IMR-90 (cell line): ENCODE results near the gene FUBP3. TPM values are rescaled to one million over a fixed set of nuclear protein-coding genes. Genes with fewer than 3 reads are reported as not detected.

Experiments
- ATAC-seq: fragments of 200-7000 bp; cut with Tn5 transposase; 2 replicates; pipeline ENCODE4 v1.9.1; 2020; ENCODE audit warnings: low read depth, mild to moderate bottlenecking, moderate library complexity
- BruUV-seq: library from RNA; stranded (reverse); fragments of 400-500 nt; replicated peaks from 2 replicates; lab custom pipeline; 2021; lab: Mats Ljungman, UMichigan
- CTCF ChIA-PET: fragments of 300-600 bp; formaldehyde crosslinking; extraction: SDS; loops from one replicate; lab custom pipeline; 2021; ENCODE audit warnings: antibody characterized with exemption; lab: Yijun Ruan, JAX
- POLR2A ChIA-PET: fragments of 300-600 bp; sonication (Branson Sonifier 250); formaldehyde crosslinking; loops from one replicate; lab custom pipeline; 2022; ENCODE audit warnings: antibody characterized with exemption; ENCODE audit not compliant: unreplicated experiment; lab: Charles Lee
- DNase-seq: peaks from one replicate; pipeline ENCODE4 v3.0.0; 2013
- H2AFZ ChIP-seq: replicated peaks from 2 replicates; pipeline ENCODE3; 2013; ENCODE audit warnings: low read length, mild to moderate bottlenecking; ENCODE audit not compliant: poor library complexity
- H2AK5ac ChIP-seq: 2 replicates; pipeline ENCODE4 v1.6.1; 2013; ENCODE audit warnings: low read depth, low read length, inconsistent platforms
- H2AK9ac ChIP-seq: replicated peaks from 2 replicates; pipeline ENCODE3; 2013; ENCODE audit warnings: mild to moderate bottlenecking, low read depth, low read length, moderate library complexity; ENCODE audit not compliant: poor library complexity
- H2BK120ac ChIP-seq: 2 replicates; pipeline ENCODE4 v1.6.1; 2013; ENCODE audit warnings: low read depth, low read length, inconsistent platforms
- H2BK15ac ChIP-seq: 3 replicates; pipeline ENCODE4 v1.6.1; 2013; ENCODE audit warnings: low read depth, low read length, inconsistent platforms
- H2BK20ac ChIP-seq: 2 replicates; pipeline ENCODE4 v1.6.1; 2013; ENCODE audit warnings: low read depth, mild to moderate bottlenecking, inconsistent platforms, low read length, moderate library complexity
- H2BK5ac ChIP-seq: 2 replicates; pipeline ENCODE4 v1.6.1; 2013; ENCODE audit warnings: mild to moderate bottlenecking, low read depth, low read length, inconsistent platforms; ENCODE audit not compliant: poor library complexity, severe bottlenecking
- H3K14ac ChIP-seq: replicated peaks from 2 replicates; pipeline ENCODE4 v1.6.1; 2013; ENCODE audit warnings: low read depth, low read length, inconsistent platforms
- H3K18ac ChIP-seq: 2 replicates; pipeline ENCODE4 v1.6.1; 2013; ENCODE audit warnings: low read depth, low read length, control low read depth
- H3K23ac ChIP-seq: 2 replicates; pipeline ENCODE4 v1.6.1; 2013; ENCODE audit warnings: low read depth, low read length, inconsistent platforms
- H3K27ac ChIP-seq: 2 replicates; pipeline ENCODE4 v1.5.1; 2013; ENCODE audit warnings: mild to moderate bottlenecking, control low read depth, low read length; ENCODE audit not compliant: insufficient read depth
- H3K27me3 ChIP-seq: 2 replicates; pipeline ENCODE4 v1.6.1; 2013; ENCODE audit warnings: low read length; ENCODE audit not compliant: control insufficient read depth, insufficient read depth
- H3K36me3 ChIP-seq: 2 replicates; pipeline ENCODE4 v1.6.1; 2013; ENCODE audit warnings: low read length, mixed read lengths; ENCODE audit not compliant: control insufficient read depth, insufficient read depth
- H3K4ac ChIP-seq: 2 replicates; pipeline ENCODE4 v1.6.1; 2013; ENCODE audit warnings: low read depth, low read length, inconsistent platforms
- H3K4me1 ChIP-seq: 2 replicates; pipeline ENCODE4 v1.6.1; 2013; ENCODE audit warnings: low read length, mixed read lengths; ENCODE audit not compliant: control insufficient read depth, insufficient read depth
- H3K4me2 ChIP-seq: 2 replicates; pipeline ENCODE4 v1.6.1; 2013; ENCODE audit warnings: low read depth, mild to moderate bottlenecking, control low read depth, low read length, moderate library complexity
- H3K4me3 ChIP-seq: 2 replicates; pipeline ENCODE4 v1.5.1; 2013; ENCODE audit warnings: low read depth, mild to moderate bottlenecking, control low read depth, low read length, moderate library complexity; ENCODE audit not compliant: insufficient read depth
- H3K56ac ChIP-seq: 2 replicates; pipeline ENCODE4 v1.6.1; 2013; ENCODE audit warnings: low read length, inconsistent platforms; ENCODE audit not compliant: insufficient read depth; ENCODE audit errors: extremely low read depth
- H3K79me1 ChIP-seq, 2 experiments: 2 replicates each; pipeline ENCODE4 v1.6.1; 2013; ENCODE audit warnings: low read length in 2 of 2, inconsistent platforms in 1 of 2, low read depth in 1 of 2
- H3K9ac ChIP-seq: 2 replicates; pipeline ENCODE4 v1.6.1; 2013; ENCODE audit warnings: low read depth, low read length, control low read depth
- H3K9me1 ChIP-seq: 2 replicates; pipeline ENCODE4 v1.6.1; 2013; ENCODE audit warnings: low read length, inconsistent platforms; ENCODE audit not compliant: insufficient read depth
- H3K9me3 ChIP-seq: 2 replicates; pipeline ENCODE4 v1.6.1; 2013; ENCODE audit warnings: low read length; ENCODE audit not compliant: control insufficient read depth, insufficient read depth
- H4K20me1 ChIP-seq: 2 replicates; pipeline ENCODE4 v1.6.1; 2013; ENCODE audit warnings: low read length, inconsistent platforms; ENCODE audit not compliant: insufficient read depth
- H4K5ac ChIP-seq: 2 replicates; pipeline ENCODE4 v1.6.1; 2013; ENCODE audit warnings: mild to moderate bottlenecking, low read depth, low read length, control low read depth
- H4K8ac ChIP-seq, 2 experiments: 2 replicates each; pipeline ENCODE4 v1.6.1; 2013; ENCODE audit warnings: low read depth in 2 of 2, low read length in 2 of 2, control low read depth in 1 of 2, inconsistent platforms in 1 of 2
- H4K91ac ChIP-seq: 2 replicates; pipeline ENCODE4 v1.6.1; 2013; ENCODE audit warnings: low read depth, low read length, inconsistent platforms; ENCODE audit not compliant: insufficient read depth
- CHD1 ChIP-seq: IDR thresholded peaks from 2 replicates; pipeline ENCODE4 v1.6.1; 2012; ENCODE audit warnings: low read depth, low read length, improper control_type of control experiment
- MAFK ChIP-seq: IDR thresholded peaks from 2 replicates; pipeline ENCODE4 v1.6.1; 2012; ENCODE audit warnings: low read depth, low read length, improper control_type of control experiment
- RCOR1 ChIP-seq: IDR thresholded peaks from 2 replicates; pipeline ENCODE4 v1.6.1; 2012; ENCODE audit warnings: mild to moderate bottlenecking, low read length, improper control_type of control experiment; ENCODE audit not compliant: insufficient replicate concordance
- WGBS, 2 experiments: methylation state at CpG; one replicate each; pipeline versions ENCODE4 v1.1.5 to v1.1.7; 2013; ENCODE audit warnings: missing lambda C conversion rate in 2 of 2; ENCODE audit not compliant: insufficient read length in 1 of 2; ENCODE audit errors: extremely low coverage in 2 of 2; 5-methylcytosine and 5-hydroxymethylcytosine counted together
- dilution Hi-C: fragments of 300-500 bp; cut with HindIII; formaldehyde crosslinking; loops from one replicate; pipeline ENCODE4 v1.14.3; 2018; ENCODE audit warnings: low sequenced_read_pairs; ENCODE audit not compliant: unreplicated experiment
- in situ Hi-C: fragments of 300-500 bp; cut with MboI; formaldehyde crosslinking; loops from 3 replicates; pipeline ENCODE4 v1.14.3; 2019; ENCODE audit warnings: low sequenced_read_pairs, inconsistent platforms, mixed read lengths
- intact Hi-C: fragments of 100-400 bp; cut with micrococcal nuclease; formaldehyde crosslinking; loops from 2 replicates; pipeline ENCODE4 v1.10.0; 2022
- polyA plus RNA-seq, 3 experiments: library from polyadenylated mRNA; depleted of rRNA; stranded (reverse); fragments of >200 nt; gene quantifications; 2 replicates each; pipeline ENCODE4 v1.2.3, GENCODE V29; 2012; ENCODE audit warnings: low replicate concordance in 1 of 3
- total RNA-seq: library from RNA; depleted of rRNA; stranded (reverse); fragments of >200 nt; gene quantifications from 2 replicates; pipeline ENCODE4 v1.2.3, GENCODE V29; 2012

Gene FUBP3
- total and polyA plus RNA-seq, 2 of the 4 experiments (the other 2 are of a cell fraction) = 32.3 to 50.1 TPM

GRCh38 chr9:130662099-130662969, 83.0 kb downstream of the FUBP3 start:
- Histone ChIP-seq H4K8ac (no peak overlapping the region), H3K4me2 (no peak overlapping the region), H2AK5ac (no peak overlapping the region), H3K18ac (no peak overlapping the region), H4K91ac (no peak overlapping the region), H3K27me3 (peaks cover 97% of the 10 kb centered on the region), H3K4me1 (no peaks in the 10 kb centered on the region; the same call in 1 of the 2 replicates), H3K56ac (no peak overlapping the region), H3K27ac (no peak overlapping the region), H2BK120ac (no peak overlapping the region), H3K4me3 (no peak overlapping the region), H3K14ac (no peak overlapping the region), H3K4ac (no peak overlapping the region), H4K5ac (no peak overlapping the region), H3K9me3 (peaks cover 5% of the 10 kb centered on the region; the same call in 1 of the 2 replicates), H3K9me1 (no peaks in the 10 kb centered on the region), H2BK5ac (no peak overlapping the region), H2BK20ac (no peak overlapping the region), H2BK15ac (no peak overlapping the region), H3K36me3 (no peaks in the 10 kb centered on the region), H2AK9ac (no peak overlapping the region), H3K79me1 (no peaks in the 10 kb centered on the region), H2AFZ (no peak overlapping the region), H4K20me1 (peaks cover 6% of the 10 kb centered on the region; the same call in 1 of the 2 replicates), H3K23ac (no peak overlapping the region; the same call in 1 of the 2 replicates), H3K9ac (no peak overlapping the region)
- in situ Hi-C loops (loop anchor here (25.0 kb wide), 1 partner anchor 550 kb away; no protein-coding TSS in a partner anchor), dilution Hi-C loops (no loop called here), intact Hi-C loops (no loop called here)
- DNase-seq = no peak
- WGBS, 2 experiments = 4% methylated on average over 10 of the region's 49 CpGs; no CpG with 5 or more reads in 1 of the 2 experiments
- no TSS peak for BruUV-seq
- ChIA-PET CTCF (no interaction called here), POLR2A (no interaction called here)
- no peak for TF ChIP-seq RCOR1
- TF ChIP-seq MAFK = no peak
- TF ChIP-seq CHD1 = no peak
- no peak for ATAC-seq
